ENCODE results near the gene LRMDA.

Gene LRMDA

DNA sequence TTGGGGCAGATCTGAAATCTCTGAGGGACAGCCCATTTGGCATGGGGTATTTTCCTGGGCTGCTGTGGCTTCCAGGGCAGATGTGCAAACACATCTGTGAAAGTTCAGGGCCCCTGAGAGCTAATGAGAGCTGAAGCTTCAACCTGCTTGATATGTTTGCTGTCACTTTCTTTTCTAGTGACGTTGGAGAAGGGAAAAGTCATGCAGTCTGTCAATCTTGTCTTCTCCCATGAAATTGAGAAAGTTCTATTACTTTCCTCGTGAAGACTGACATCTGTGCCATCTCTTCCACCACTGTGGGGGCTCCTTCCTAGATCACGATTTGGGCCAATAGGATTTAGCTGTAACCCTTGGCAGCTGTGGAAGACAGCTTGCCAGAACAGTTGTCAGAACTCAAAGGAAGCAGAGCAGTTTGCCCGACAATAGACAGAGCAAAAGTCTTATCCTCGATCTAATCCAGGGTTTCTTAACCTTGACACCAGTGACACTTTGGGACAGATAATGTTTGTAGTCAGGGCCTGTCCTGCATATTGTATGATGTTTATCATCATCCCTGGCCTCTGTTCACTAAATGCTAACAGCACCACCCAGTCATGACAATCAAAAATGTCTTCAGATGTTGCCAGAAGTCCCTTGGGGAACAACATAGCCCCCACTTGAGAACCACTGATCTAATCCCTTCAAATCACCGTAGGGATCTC is 586.5 kb downstream of the LRMDA start:
- DNase-seq, result no peak

DNA sequence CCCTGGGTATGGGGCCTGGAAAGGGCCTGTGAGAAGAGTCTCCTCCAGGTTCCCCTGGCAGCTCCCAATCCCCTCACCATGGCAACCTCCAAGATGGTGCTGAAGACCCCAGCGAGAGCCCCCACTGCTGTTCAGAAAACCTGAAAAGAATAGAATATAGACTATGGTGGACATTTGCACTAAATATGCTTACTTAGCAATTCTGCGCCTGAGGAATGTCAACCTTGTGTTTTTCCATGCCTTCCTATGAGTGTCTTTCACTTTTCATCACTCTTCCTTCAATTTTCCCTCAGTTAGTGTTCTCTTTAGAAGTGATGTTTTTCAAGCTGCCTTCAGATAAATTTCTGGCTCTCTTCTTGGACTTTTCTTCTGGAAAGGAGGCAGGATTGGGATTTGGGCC is 589.2 kb downstream of the LRMDA start:
- no peak for DNase-seq

GRCh38 chr10:76021398-76021797 is 590.0 kb downstream of the LRMDA start:
- no peak for DNase-seq

- DNase-seq, result no peak
Measured at GRCh38 chr10:76022366-76022765, 590.9 kb downstream of the LRMDA start.

- no peak for DNase-seq
Measured at GRCh38 chr10:76023007-76023406, 591.6 kb downstream of the LRMDA start.

DNA sequence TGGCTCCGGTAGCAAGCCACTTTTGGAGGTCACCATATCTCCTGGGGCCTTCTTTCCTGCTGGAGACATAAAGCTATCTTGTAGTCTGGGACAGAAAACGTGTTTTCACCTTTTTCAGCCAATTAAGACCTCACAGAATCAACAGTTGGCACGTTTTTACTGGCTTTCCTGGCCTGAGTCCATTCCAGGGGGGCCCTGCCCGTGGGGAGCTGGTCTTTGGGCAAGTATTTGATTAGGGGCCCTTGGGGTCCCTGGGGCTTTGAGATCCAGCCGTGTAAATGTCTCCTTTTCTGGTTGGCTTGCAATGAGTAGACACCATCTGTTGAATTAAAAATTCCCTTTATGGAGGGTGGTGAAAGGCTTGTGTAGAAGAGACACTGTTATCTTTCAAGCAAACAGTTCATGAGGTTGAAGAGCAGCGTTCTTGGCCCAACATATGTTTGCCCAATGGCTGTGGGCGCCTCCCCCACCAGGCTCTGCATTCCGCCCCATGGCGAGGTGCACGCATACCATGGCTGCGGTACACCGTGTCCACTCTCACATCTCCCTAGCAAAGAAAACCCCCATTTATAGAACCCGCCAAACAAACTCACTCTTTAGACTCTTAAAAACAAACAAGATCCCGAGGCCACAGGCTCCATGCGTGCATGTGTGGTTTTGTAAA is 593.2 kb downstream of the LRMDA start:
- DNase-seq, result no peak

DNA sequence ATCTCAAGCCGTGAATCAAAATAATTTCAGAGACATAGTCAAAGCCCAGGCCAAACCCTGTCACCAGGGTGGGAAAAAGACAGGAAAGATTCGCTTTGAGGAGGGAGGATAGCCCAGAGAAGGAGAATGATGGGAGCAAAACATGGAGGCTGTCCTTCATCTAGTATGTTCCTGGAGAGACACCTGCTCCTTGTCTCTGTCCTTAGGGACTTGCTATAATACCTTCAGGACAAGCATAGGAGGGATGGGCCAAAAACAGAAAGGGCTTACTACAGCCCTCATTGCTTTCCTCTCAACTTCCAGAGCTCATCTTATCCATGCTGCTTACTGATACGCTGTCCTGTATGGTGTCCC is 593.7 kb downstream of the LRMDA start:
- DNase-seq, result no peak

- no peak for DNase-seq
Measured at GRCh38 chr10:76026176-76026771, 594.9 kb downstream of the LRMDA start.

GRCh38 chr10:76026905-76027304 is 595.5 kb downstream of the LRMDA start:
- no peak for DNase-seq

DNA sequence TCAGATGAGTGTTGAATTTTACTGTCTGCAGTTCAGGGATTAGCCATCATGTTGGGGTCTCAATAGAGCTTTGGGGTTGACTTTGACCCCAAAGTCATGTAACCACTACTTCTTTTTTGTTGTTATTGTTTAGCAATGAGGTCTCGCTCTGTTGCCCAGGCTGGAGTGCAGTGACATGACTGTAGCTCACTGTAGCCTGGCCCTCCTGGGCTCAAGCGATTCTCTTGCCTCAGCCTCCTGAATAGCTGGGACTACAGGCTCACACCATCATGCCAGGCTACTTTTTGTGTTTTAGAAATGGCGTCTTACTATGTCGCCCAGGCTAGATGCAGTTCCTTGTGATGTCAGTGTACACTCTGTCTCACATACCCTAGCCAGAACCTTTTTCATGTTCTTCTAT is 598.4 kb downstream of the LRMDA start:
- DNase-seq, result no peak

DNA sequence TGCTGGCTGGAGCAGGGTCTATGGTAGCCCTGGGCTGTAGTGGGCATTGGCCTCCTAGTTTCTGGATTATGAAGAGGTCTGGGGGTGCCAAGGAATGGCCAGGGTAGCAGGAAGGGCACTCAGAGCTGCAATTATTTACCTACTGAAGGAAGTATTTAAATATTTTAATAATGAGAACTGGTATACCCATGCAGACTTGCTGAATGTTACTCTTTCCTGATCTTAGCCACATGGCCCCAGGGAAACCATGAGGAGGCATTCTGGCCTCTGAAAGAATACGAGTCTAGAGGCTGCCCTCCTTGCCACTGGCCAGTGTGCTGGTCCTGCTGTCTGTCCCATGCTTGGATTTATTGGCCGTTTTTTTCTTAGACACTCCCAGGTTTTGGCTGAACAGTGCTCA is 599.7 kb downstream of the LRMDA start:
- DNase-seq, result no peak

GRCh38 chr10:76031769-76032699 is 600.6 kb downstream of the LRMDA start:
- DNase-seq, result no peak

DNA sequence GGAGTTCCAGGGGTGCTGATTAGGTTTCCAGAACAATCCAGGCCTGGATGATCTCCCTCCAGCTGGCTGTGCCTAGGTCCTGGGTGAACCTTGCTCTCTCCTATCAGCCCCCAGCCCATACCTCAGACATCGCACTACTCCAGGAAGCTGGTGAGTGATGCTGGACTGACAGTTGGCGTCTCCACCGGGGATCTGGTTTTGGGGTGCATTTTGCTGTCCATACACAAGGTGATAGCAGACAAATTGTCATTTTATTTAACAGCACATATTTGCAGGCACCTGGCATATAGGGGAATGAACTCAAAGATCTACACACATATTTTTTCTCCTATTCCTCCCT is 601.2 kb downstream of the LRMDA start:
- no peak for DNase-seq

DNA sequence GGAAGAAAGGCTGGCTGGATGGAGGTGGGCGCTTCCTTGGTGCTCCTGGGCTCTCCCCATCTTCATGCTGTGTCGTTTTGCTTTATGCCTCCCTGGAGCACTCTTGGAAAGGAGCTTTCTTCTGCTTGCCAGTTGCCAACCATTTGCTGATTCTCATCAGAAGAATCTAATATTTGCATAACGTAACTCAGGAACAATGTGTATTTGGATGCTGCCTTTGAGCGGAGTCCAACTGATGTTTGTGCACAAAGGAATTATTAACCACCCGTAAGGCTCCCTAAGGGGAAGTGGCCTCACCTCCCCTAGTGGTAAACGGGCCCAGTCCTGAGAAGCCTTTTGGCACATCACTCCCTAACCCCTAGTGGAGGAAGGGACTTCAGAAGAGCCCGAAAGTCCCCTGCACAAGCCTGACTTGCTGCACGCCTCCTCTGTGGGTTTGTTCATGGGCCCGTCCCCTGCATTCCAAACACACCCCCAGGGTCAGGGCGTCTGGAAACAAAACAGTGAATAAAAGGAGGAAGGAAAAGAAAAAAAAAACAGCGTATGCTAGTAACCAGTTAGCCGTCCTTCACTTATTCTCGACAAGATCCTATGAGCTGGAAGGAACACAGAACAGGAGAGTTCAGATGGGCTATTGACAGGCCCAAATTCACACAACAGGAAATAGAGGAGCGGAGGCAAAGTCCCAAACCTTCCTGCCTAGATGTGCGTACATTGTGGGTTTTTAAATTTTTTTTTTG is 602.2 kb downstream of the LRMDA start:
- no peak for DNase-seq

DNA sequence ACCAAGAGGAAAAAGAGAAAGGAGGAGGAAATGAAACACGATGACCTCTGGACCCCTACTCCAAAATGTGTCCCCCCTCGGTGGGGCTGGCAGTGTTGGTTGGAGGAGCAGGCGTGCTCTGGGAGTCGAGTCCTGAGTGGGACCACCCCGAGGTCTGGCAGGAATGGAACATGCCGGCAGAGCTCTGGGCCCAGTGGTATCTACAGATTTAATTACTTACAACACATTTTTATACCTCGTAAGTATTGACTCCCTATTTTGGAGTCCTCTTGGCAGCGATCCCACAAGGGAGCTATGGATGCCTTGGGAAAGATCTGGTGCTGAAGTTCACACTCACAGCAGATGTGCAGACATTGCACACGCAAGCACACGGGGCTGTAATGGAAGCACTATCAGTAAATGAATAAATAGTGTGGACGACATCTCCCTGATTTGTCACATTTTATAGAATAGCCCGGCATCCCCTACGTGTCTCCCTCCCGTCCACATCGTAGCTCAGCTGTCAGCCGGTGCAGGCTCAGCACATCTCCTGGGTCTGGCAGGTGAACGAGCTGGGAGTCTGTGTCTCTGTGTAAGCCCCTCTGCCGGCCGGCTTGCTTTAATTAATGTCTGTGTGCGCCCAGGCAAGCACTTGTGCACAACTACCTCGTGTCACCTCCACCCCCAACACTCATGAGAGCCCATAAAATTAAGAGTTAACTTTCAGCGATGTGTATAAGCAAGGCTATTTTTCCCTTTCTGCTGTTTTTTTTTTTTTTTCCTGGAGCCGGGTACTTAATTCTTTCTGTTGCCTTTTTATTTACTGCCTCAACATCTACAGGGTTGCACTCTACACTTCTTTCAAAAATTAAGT is 603.2 kb downstream of the LRMDA start:
- no peak for DNase-seq

- DNase-seq, result no peak
Measured at GRCh38 chr10:76035206-76036110, 604.0 kb downstream of the LRMDA start.

- peak; percentile 34 for DNase-seq
Measured at GRCh38 chr10:76036111-76036940, 604.9 kb downstream of the LRMDA start.

GRCh38 chr10:76036962-76037361 is 605.5 kb downstream of the LRMDA start:
- DNase-seq, result no peak

- DNase-seq, result no peak
Measured at GRCh38 chr10:76037531-76038155, 606.2 kb downstream of the LRMDA start.
